K562 (cell line): ENCODE results near the gene LTO1. TPM values are rescaled to one million over a fixed set of nuclear protein-coding genes. Genes with fewer than 3 reads are reported as not detected.

Source experiments
- ATAC-seq: fragments of 200-7000 bp; cut with Tn5 transposase; 3 replicates; pipeline ENCODE4 v1.9.1; 2020; ENCODE audit warnings: moderate library complexity
- BruUV-seq: library from RNA; stranded (reverse); fragments of 400-500 nt; replicated peaks from 2 replicates; lab custom pipeline; 2021; lab: Mats Ljungman, UMichigan
- CTCF ChIA-PET: fragments of 300-600 bp; formaldehyde crosslinking; extraction: SDS; loops from one replicate; lab custom pipeline; 2021; ENCODE audit warnings: low intra/inter-chr PET ratio; lab: Yijun Ruan, JAX
- POLR2A ChIA-PET: fragments of 300-600, 350-650 bp; sonication (Branson Sonifier 250); formaldehyde crosslinking; extraction: SDS; loops from one replicate; lab custom pipeline; 2021; ENCODE audit warnings: antibody characterized with exemption, inconsistent platforms; lab: Yijun Ruan, JAX
- DNase-seq, 4 experiments: peaks; one replicate each; pipeline versions ENCODE4 v3.0.0 to v3.0.0-alpha.2; 2011 to 2018; ENCODE audit warnings: low spot score in 3 of 4, mixed read lengths in 3 of 4; ENCODE audit errors: extremely low read depth in 1 of 4
- FAIRE-seq: peaks from 2 replicates; lab custom pipeline; 2011; peaks lifted over from hg19 to GRCh38; lab: Jason Lieb, UNC
- H2AFZ ChIP-seq: 2 replicates; pipeline ENCODE4 v1.6.0; 2011; ENCODE audit warnings: low read depth, low read length, control low read depth, inconsistent platforms
- H3K27ac ChIP-seq: fragments of 200-600 bp; 3 replicates; pipeline ENCODE4 v1.8.0; 2011; ENCODE audit warnings: low read depth, mild to moderate bottlenecking, control low read depth, inconsistent platforms, low read length, moderate library complexity, mixed read lengths; ENCODE audit errors: extremely low read depth
- H3K27me3 ChIP-seq, 2 experiments: fragments of 300-600 bp in 1 of 2; 2 replicates in 1 of 2; 3 replicates in 1 of 2; pipeline versions ENCODE4 v1.6.0 to v1.8.0; 2011; ENCODE audit warnings: inconsistent platforms in 2 of 2, low read length in 2 of 2, mild to moderate bottlenecking in 1 of 2, mixed read lengths in 1 of 2, moderate library complexity in 1 of 2; ENCODE audit not compliant: control insufficient read depth in 2 of 2, insufficient read depth in 2 of 2
- H3K36me3 ChIP-seq: fragments of 300-600 bp; 3 replicates; pipeline ENCODE4 v1.8.0; 2011; ENCODE audit warnings: mild to moderate bottlenecking, low read length, inconsistent platforms; ENCODE audit not compliant: control insufficient read depth, insufficient read depth
- H3K4me1 ChIP-seq, 2 experiments: fragments of 200-600 bp in 1 of 2; replicated peaks in 1 of 2; 2 replicates in 1 of 2; 3 replicates in 1 of 2; pipeline versions ENCODE4 v1.5.1 to v1.8.0; 2011; ENCODE audit warnings: inconsistent platforms in 2 of 2, low read length in 2 of 2, mild to moderate bottlenecking in 1 of 2, mixed read lengths in 1 of 2, moderate library complexity in 1 of 2; ENCODE audit not compliant: control insufficient read depth in 2 of 2, insufficient read depth in 2 of 2
- H3K4me2 ChIP-seq: 2 replicates; pipeline ENCODE4 v1.6.1; 2011; ENCODE audit warnings: low read length, control low read depth, inconsistent platforms, mixed read lengths; ENCODE audit not compliant: insufficient read depth
- H3K4me3 ChIP-seq: fragments of 200-600 bp; sonication (generic), shearing (Covaris generic); 2 replicates; pipeline ENCODE4 v1.5.1; 2016; ENCODE audit warnings: control low read depth, inconsistent platforms
- H3K79me2 ChIP-seq: fragments of 200-600 bp; 3 replicates; pipeline ENCODE4 v1.8.0; 2011; ENCODE audit warnings: low read length, inconsistent platforms; ENCODE audit not compliant: control insufficient read depth, insufficient read depth
- H3K9ac ChIP-seq, 2 experiments: 2 replicates each; pipeline versions ENCODE4 v1.6.0 to v1.6.1; 2011; ENCODE audit warnings: low read depth in 2 of 2, low read length in 2 of 2, control low read depth in 1 of 2, inconsistent platforms in 1 of 2, mild to moderate bottlenecking in 1 of 2, mixed read lengths in 1 of 2; ENCODE audit not compliant: insufficient read depth in 1 of 2
- H3K9me1 ChIP-seq: one replicate; pipeline ENCODE4 v1.6.0; 2011; ENCODE audit warnings: inconsistent platforms, mild to moderate bottlenecking, low read length, moderate library complexity; ENCODE audit not compliant: control insufficient read depth, insufficient read depth
- H3K9me3 ChIP-seq: replicated peaks from 2 replicates; pipeline ENCODE4 v1.5.1; 2011; ENCODE audit warnings: low read depth, low read length, inconsistent platforms; ENCODE audit not compliant: control insufficient read depth, insufficient read depth
- H4K20me1 ChIP-seq: replicated peaks from 2 replicates; pipeline ENCODE4 v1.6.1; 2011; ENCODE audit warnings: low read length, inconsistent platforms, mixed read lengths; ENCODE audit not compliant: control insufficient read depth, insufficient read depth
- CCNT2 ChIP-seq: IDR thresholded peaks from 2 replicates; pipeline ENCODE4 v1.6.1; 2011; ENCODE audit warnings: borderline replicate concordance, low read depth, mild to moderate bottlenecking, moderate library complexity, mixed read lengths, low read length; ENCODE audit not compliant: insufficient read length; ENCODE audit errors: extremely low read depth
- ELF4 ChIP-seq: fragments of 450-650 bp; formaldehyde crosslinking; IDR thresholded peaks from 2 replicates; pipeline ENCODE4 v1.4.0; 2022; ENCODE audit warnings: missing genetic modification characterization
- GABPB2 ChIP-seq: fragments of 250-450 bp; sonication (Bioruptor Pico); conservative IDR thresholded peaks from 2 replicates; pipeline ENCODE4 v1.5.1; 2021; ENCODE audit warnings: mild to moderate bottlenecking
- GTF2A2 ChIP-seq: IDR thresholded peaks from 2 replicates; pipeline ENCODE4 v1.6.1; 2016; ENCODE audit warnings: mild to moderate bottlenecking, missing genetic modification characterization, missing compliant biosample characterization
- HNRNPH1 ChIP-seq: fragments of 200-400 bp; formaldehyde crosslinking; optimal IDR thresholded peaks from 2 replicates; pipeline ENCODE3; 2017; ENCODE audit warnings: low read depth, mild to moderate bottlenecking, low read length, moderate library complexity
- KHSRP ChIP-seq: fragments of 450-650 bp; IDR thresholded peaks from 2 replicates; pipeline ENCODE4 v1.6.1; 2017
- MAFK ChIP-seq: IDR thresholded peaks from 2 replicates; pipeline ENCODE4 v1.6.1; 2011; ENCODE audit warnings: low read length, improper control_type of control experiment
- MBD1 ChIP-seq: fragments of 250-450 bp; sonication (Bioruptor Pico); IDR thresholded peaks from 2 replicates; pipeline ENCODE4 v1.8.0; 2022; ENCODE audit warnings: inconsistent platforms
- MIER1 ChIP-seq: fragments of 450-650 bp; IDR thresholded peaks from 2 replicates; pipeline ENCODE4 v1.6.1; 2016; ENCODE audit warnings: antibody characterized with exemption, mild to moderate bottlenecking, low read depth
- NCOR1 ChIP-seq: fragments of 450-650 bp; IDR thresholded peaks from 2 replicates; pipeline ENCODE4 v1.6.1; 2016; ENCODE audit warnings: mild to moderate bottlenecking, moderate library complexity
- TAF1 ChIP-seq: IDR thresholded peaks from 2 replicates; pipeline ENCODE4 v1.6.1; 2011; ENCODE audit warnings: mild to moderate bottlenecking, low read length, moderate library complexity; ENCODE audit not compliant: insufficient read depth, control insufficient read depth, severe bottlenecking; ENCODE audit errors: extremely low read depth
- USF1 ChIP-seq: sonication (generic); formaldehyde crosslinking; IDR thresholded peaks from 2 replicates; pipeline ENCODE4 v1.9.0; 2022; ENCODE audit warnings: mild to moderate bottlenecking, missing genetic modification reagents
- ZBTB49 ChIP-seq: sonication (generic); formaldehyde crosslinking; IDR thresholded peaks from 2 replicates; pipeline ENCODE4 v1.8.0; 2022; ENCODE audit warnings: missing genetic modification reagents, mild to moderate bottlenecking, borderline replicate concordance
- ZBTB5 ChIP-seq: fragments of 450-650 bp; IDR thresholded peaks from 2 replicates; pipeline ENCODE4 v1.6.1; 2017; ENCODE audit warnings: antibody characterized with exemption
- ZBTB9 ChIP-seq: fragments of 450-650 bp; formaldehyde crosslinking; IDR thresholded peaks from 2 replicates; pipeline ENCODE4 v1.4.0; 2020; ENCODE audit warnings: mild to moderate bottlenecking, moderate library complexity
- WGBS: fragments of 100-300 bp; shearing (Covaris generic); methylation state at CpG from one replicate; pipeline ENCODE4 v1.1.6; 2016; ENCODE audit warnings: low coverage, mixed read lengths; ENCODE audit not compliant: insufficient coverage; ENCODE audit errors: missing lambda C conversion rate; 5-methylcytosine and 5-hydroxymethylcytosine counted together
- in situ Hi-C: fragments of 300-500 bp; cut with MboI; formaldehyde crosslinking; loops from 4 replicates; pipeline ENCODE4 v1.15.0; 2018; ENCODE audit warnings: inconsistent platforms, mixed read lengths
- intact Hi-C: fragments of 100-400 bp; cut with micrococcal nuclease; formaldehyde crosslinking; loops from 2 replicates; pipeline ENCODE4 v1.14.2; 2022
- polyA plus RNA-seq, 8 experiments: library from polyadenylated mRNA; depleted of rRNA in 4 of 8; stranded (reverse) in 5 of 8; unstranded in 3 of 8; fragments of >200 nt; fragmentation: Nextera tagmentation in 2 of 8; fragmentation: Illumina TruSeq in 1 of 8; extraction: Ambion mirVana in 2 of 8; extraction: Trizol in 1 of 8; gene quantifications; 2 replicates each; pipeline versions ENCODE4 v1.2.1 to v1.2.3, GENCODE V29; 2011 to 2014; ENCODE audit warnings: inconsistent platforms in 1 of 8, missing spikeins in 1 of 8
- total RNA-seq, 7 experiments: library from RNA; depleted of rRNA in 6 of 7; stranded (reverse); fragments of >200 nt in 6 of 7; fragmentation: Illumina TruSeq in 2 of 7; extraction: Trizol in 2 of 7; gene quantifications; 2 replicates each; pipeline versions ENCODE4 v1.2.1 to v1.2.3, GENCODE V29; 2011 to 2021; ENCODE audit warnings: low replicate concordance in 1 of 7

Gene LTO1
- total and polyA plus RNA-seq, 9 of the 15 experiments (the other 6 are each of a cell fraction or from before 2014, with no cell fraction given) = 2.6 to 43.4 (median 19.1) TPM

GRCh38 chr11:69659591-69659990 is 15.6 kb downstream of the LTO1 start:
- no peak overlapping the region for H2AFZ ChIP-seq
- no peak overlapping the region for H3K4me3 ChIP-seq
- no peak overlapping the region for H3K27ac ChIP-seq
- no peak overlapping the region for H3K9ac ChIP-seq
- intact Hi-C loops = no loop called here
- FAIRE-seq = no peak
- POLR2A ChIA-PET = interaction anchor here (0.7 to 1.8 kb wide), 2 partner anchors 15 to 299 kb away, joined by 3 to 10 read pairs; partner anchors contain the start of gene LTO1
- no peaks in the 10 kb centered on the region for H4K20me1 ChIP-seq
- peaks cover 3% of the 10 kb centered on the region for H3K9me1 ChIP-seq
- H3K4me1 ChIP-seq = peaks cover 0 to 13% of the 10 kb centered on the region in 2 experiments; a peak in 2 of 5 replicates
- no peak overlapping the region for H3K4me2 ChIP-seq
- DNase-seq = no peak
- peaks cover 2% of the 10 kb centered on the region; the same call in 1 of the 3 replicates for H3K36me3 ChIP-seq
- H3K27me3 ChIP-seq = peaks cover 0 to 11% of the 10 kb centered on the region in 2 experiments; a peak in 3 of 5 replicates
- no peaks in the 10 kb centered on the region for H3K79me2 ChIP-seq
- no peaks in the 10 kb centered on the region for H3K9me3 ChIP-seq
- CTCF ChIA-PET = no interaction called here
- 48% methylated on average over 11 of the region's 12 CpGs for WGBS
- BruUV-seq = no TSS peak
- ATAC-seq = no peak
- in situ Hi-C loops = loop anchor here (25.0 kb wide), 2 partner anchors 822 to 1022 kb away; partner anchors contain the start of gene CPT1A
- TF ChIP-seq KHSRP (no peak), TAF1 (no peak), GTF2A2 (tag) (no peak), NCOR1 (no peak), HNRNPH1 (no peak), CCNT2 (no peak), ELF4 (no peak), GABPB2 (no peak), ZBTB9 (CRISPR knock-in tag) (no peak), MBD1 (CRISPR knock-in tag) (no peak), ZBTB49 (CRISPR knock-in tag) (no peak), USF1 (CRISPR knock-in tag) (no peak), MIER1 (no peak), ZBTB5 (no peak), MAFK (no peak)
